NB4 (cell line): ENCODE results near the gene CPT1C.

Experiments used
- POLR2A ChIP-seq: IDR thresholded peaks from 2 replicates; pipeline ENCODE4 v1.6.1; 2011; ENCODE audit warnings: mild to moderate bottlenecking; ENCODE audit not compliant: insufficient read length; ENCODE audit errors: extremely low read depth
- TF ChIP-seq, protein P1 (sequence below): IDR thresholded peaks from one replicate; pipeline ENCODE4 v1.5.1; 2012; ENCODE audit warnings: low read depth, low read length

DNA sequence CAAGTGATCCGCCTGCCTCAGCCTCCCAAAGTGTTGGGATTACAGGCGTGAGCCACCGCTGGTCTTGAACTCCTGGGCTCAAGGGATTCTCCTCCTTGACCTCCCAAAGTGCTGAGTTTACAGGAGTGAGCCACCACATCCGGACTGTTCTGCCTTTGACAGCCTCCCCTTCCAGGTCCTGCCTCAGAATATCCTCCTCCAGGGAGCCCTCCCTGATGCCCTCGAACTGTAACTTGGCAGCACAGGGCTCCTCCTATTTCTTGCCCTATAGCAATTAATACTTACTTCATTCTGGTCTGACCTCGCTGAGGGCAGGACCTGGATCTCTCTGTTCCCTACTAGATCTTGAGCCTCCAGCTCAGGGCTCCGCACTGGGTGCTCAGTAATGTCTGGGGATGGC lies 5.9 kb downstream of the CPT1C start:
- TF ChIP-seq, protein P1, sequence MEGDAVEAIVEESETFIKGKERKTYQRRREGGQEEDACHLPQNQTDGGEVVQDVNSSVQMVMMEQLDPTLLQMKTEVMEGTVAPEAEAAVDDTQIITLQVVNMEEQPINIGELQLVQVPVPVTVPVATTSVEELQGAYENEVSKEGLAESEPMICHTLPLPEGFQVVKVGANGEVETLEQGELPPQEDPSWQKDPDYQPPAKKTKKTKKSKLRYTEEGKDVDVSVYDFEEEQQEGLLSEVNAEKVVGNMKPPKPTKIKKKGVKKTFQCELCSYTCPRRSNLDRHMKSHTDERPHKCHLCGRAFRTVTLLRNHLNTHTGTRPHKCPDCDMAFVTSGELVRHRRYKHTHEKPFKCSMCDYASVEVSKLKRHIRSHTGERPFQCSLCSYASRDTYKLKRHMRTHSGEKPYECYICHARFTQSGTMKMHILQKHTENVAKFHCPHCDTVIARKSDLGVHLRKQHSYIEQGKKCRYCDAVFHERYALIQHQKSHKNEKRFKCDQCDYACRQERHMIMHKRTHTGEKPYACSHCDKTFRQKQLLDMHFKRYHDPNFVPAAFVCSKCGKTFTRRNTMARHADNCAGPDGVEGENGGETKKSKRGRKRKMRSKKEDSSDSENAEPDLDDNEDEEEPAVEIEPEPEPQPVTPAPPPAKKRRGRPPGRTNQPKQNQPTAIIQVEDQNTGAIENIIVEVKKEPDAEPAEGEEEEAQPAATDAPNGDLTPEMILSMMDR: no peak
- TF ChIP-seq POLR2A: no peak
